ENCODE results near the gene COX18.

DNA sequence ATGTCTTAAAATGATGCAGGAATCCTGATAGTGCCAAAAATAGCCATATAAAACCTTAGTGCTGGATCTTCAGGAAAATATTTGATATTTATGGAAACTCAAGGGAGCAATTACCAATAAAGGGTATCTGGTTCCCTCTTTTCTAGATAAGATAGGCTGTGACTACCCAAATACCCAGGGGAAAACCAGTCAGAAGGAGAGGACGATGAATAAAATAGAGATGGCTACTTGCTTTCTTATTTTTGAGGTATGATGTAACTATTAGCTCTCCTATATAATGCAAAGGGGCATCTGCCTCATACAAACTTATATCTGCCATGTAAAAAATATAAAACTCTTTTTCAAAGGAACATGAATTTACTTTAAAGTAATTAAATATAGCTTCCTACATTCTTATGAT, 23.4 kb upstream of the COX18 start:
- TF ChIP-seq CTCF (IDR thresholded peaks at IDR 0.05) (no peak), POLR2A (IDR thresholded peaks at IDR 0.05) (no peak)
